HG03432 (cell line): ENCODE results near the gene DTHD1.

Experiments
- ATAC-seq: cut with Tn5 transposase; IDR thresholded peaks from one replicate; pipeline ENCODE4 v1.9.1; 2021; ENCODE audit warnings: mild to moderate bottlenecking, moderate library complexity; ENCODE audit not compliant: unreplicated experiment

Gene DTHD1

GRCh38 chr4:36269101-36269500 lies 12.3 kb upstream of the DTHD1 start:
- no peak for ATAC-seq

DNA sequence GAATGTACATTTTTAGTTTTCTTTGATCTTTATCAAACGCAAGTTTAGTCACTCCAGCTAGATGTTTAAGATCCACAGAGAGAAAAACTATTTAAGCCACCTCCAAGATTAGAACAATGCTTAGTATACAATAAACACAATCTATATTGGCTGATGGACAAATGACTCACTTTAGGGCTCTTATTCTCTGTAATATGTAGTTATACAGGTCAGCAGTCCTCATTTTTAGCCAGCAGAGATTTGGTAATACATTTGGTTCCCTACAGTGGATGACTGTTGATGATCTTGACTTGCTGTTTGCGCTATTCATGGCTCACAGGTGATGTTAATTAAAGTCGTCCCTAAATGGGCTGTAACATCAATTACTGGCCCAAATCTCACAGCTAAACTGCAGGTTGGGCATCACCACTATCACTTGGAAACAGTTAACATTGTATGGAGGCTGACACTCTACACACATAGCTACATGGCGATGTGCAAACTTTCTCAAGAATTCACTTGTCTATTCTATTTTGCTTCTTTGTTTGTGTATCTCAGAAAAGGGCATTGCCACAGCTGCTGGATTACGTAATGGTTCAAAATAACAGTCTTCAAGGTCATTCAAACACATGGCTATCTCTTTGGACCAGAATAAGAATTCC lies 11.8 kb upstream of the DTHD1 start:
- ATAC-seq: no peak

GRCh38 chr4:36273276-36273675 lies 8.1 kb upstream of the DTHD1 start:
- no peak for ATAC-seq

DNA sequence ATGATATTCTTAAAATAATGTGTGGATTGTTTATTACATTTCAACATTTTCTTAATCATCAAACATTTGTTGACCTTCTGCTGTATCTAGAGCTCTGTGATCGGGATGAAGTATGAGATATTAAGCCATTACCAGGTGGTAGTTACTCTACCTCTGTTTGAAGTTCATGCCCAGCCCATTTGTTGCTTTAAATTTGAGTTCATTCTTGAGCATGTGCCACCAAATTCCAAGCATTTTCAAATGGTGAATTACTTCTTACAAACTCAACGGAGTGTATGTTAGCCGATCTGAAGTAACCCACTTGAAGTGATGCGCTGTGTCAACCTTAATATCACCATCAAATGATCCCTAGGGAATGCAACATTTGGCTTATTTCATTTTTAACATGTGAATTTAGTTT lies 7.3 kb upstream of the DTHD1 start:
- no peak for ATAC-seq

- peak; percentile 54 for ATAC-seq
Measured at GRCh38 chr4:36277533-36277932, 3.9 kb upstream of the DTHD1 start.

DNA sequence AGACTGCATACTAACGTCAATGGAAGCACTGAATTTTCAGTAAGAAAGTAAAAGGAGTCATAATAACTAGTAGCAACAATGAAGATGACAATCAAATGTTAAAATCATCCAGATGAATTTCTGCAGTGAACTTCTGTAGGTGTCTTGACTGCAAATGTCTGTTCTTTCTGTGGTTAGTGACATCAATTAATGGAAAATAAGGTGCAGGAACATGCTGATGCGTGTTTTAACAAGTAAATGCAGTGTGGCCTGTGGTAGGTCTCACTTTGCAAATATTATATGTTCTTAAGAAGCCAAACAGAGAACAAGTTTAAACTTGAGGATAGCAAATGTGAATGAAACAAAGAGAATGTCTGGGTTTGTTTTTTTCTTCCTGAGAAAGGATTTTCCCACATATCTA lies 2.6 kb upstream of the DTHD1 start:
- no peak for ATAC-seq

DNA sequence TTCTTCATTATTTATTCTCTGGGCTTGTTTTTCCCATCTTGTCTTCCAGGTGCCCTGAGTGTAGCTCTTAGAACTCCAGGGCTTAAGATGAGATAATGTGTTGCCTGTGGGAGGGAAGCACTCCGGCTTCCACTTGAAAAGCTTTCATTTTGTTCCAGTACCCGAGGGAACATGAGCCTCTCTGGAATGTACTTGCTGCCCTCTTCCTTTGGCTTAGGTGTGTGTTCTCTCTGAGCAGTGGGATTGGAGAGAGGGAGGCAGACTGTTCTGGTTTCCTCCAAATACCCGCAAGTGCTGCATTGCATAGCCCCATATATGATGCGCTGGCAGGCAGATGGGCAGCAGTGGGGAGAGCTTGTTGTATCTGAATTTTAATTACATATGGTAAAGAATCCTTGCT lies 861 bp upstream of the DTHD1 start:
- no peak for ATAC-seq

DNA sequence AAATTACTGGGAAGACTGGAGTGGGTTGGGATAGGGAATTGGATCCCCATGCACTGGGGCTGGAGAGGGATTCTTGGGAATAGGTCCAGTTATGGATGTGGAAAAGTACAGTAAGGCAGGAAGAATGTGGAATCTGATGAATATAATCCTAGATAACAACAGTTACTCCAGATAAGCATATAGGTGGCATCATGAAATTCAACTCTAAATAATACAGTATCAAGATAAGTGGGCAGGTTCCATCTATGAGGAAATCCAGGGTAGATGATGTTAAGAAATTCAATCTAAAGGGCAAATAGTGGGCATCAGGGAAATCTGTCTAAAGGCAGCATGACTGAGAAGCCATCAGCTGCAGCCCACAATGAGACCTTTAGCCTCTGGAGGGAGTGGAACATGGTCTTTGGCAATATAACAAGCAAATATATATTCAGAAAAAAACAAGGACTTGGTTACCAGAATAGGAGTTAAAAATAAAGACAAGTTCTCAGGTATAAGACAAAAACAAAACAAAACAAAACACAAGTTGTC lies 1.2 kb downstream of the DTHD1 start:
- ATAC-seq: no peak

DNA sequence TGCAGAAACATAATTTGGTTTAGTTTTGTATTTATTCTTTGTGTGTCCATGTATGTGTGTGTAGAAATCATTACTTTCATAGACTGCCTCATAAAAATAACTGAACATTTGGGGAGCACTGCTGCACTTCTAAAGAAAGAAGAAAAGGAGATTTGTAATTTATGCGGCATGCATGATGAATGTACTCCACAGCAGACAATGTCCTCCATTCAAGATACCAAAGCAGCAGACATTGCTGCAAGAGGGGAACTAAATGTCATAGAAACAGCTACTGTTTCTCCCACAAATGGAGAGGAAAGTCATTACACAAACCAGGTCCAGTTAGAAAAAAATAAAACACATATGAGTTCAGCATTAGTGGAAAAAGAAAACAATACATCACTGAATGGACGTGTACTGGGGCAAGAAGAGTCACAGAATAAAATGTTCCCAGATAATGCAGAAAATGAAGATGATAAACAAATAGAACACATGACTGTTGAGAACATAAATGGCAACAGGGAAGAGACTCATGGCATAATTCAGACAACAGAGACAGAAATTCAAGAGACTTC lies 2.6 kb downstream of the DTHD1 start:
- no peak for ATAC-seq

GRCh38 chr4:36285784-36286480 lies 4.5 kb downstream of the DTHD1 start:
- peak; percentile 99 for ATAC-seq

DNA sequence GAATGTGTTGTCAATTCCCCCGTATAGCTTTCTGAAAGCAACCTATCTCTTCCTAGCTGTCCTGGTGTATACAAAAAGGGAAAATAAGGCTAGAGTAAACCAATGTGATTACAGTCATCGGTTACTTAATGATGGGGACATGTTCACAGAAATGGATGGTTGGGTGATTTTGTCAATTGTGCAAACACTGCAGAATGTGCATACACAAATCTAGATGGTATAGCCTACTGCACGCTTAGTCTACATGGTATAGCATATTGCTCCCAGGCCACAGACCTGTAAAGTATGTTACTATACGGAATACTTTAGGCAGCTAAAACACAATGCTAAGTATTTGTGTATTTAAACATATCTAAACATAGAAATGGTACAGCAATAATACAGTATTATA lies 5.1 kb downstream of the DTHD1 start:
- ATAC-seq: no peak

DNA sequence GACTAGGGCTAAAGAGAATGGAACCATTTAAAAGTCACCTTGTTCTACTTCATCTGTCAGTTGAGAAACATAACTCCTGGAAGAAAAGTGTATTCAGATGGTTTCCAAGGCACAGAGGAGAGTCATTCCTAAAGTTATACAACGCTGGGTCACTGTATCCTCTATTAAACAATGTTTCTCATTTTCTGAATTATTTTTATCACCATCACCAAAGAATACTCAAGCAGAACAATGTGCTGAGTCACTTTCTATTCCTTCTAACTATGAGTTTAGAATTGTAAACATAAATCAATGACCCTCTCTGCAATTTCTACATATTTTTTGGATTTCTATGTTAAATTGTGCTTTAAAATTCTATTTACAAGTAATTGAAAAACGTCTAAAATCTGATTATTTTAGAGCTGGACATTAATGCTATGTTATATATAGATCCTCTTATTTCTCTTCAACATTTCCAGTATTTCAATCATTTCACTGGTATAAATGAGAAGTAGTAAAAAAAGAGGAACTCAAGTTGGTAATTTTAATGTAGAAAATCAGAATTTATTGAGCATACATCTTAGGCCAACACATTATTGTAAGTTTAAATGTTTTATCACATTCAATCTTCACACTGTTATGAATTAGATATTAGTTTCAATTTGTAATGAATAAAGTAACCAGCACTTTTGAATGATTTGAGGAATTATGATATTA lies 7.5 kb downstream of the DTHD1 start:
- no peak for ATAC-seq

DNA sequence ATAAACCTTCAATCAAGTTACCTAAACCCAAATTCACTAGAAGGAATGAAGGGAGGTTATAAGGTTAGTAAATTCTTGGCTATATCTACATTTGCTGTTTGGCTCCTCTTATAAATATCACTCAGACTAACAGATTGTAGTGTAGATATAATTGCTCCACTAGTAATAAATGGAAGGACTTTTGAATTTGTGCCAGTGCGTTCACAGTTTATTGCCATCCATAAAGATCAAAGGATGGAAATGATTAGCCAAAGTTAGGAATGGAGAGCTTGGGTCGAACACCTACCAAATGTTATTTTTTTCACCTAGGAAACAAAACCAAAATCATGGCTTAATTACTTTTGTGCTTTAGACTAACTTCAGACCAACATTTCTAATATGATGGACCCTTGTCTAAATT lies 9.2 kb downstream of the DTHD1 start:
- ATAC-seq: no peak

DNA sequence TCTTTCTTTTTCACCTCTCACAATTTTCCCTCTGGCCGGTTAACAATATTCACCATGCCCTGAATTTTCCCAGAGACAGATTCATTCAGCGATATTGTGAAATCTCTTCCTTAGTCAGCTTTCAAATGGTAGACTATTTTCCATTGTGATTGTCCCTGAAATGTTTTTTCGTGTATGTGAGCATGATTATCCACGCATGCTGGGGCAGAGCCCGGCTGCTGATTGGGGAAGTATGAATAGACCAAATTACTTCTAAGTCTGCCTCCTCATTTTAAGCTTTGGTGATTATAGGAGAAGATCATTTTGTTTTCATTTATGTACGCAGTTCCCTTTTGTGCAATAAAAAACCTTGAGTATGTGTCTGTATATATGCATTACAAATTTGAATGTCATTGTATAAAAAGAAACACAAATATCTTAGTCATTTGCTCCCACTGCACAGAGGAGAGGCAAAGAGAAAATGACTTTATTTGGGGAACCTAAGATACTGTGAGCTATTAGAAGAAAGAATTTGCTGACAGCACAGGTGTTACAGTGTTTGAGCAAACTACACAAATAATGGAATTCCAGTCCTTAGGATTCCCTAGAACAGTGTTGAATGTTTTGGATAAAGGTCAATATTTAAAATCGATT lies 11.3 kb downstream of the DTHD1 start:
- ATAC-seq: no peak

GRCh38 chr4:36301127-36301526 lies 19.7 kb downstream of the DTHD1 start:
- ATAC-seq: no peak

GRCh38 chr4:36303426-36304137 lies 22.2 kb downstream of the DTHD1 start:
- peak; percentile 89 for ATAC-seq

- peak; percentile 53 for ATAC-seq
Measured at GRCh38 chr4:36304138-36304681, 22.8 kb downstream of the DTHD1 start.

DNA sequence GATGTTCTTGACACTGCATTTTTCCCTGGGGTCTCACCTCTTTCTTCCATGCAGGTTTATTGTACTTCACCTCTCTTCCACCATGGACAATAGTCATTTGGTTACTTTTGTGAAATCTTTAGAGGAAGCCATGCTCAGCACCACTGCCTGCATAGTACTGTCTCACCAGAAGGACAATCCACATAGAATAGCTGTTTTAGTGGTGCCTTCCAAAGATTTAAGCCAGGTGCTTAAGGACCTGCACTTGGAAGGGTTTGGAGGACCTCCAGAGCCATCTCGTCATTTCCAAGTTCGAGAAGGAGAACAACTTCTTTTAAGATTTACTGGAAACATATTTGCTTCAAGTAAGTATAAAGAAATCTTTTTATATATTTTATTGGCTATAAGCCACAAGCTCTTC lies 26.7 kb downstream of the DTHD1 start:
- ATAC-seq: no peak

- ATAC-seq: no peak
Measured at GRCh38 chr4:36310216-36310615, 28.8 kb downstream of the DTHD1 start.

- peak; percentile 86 for ATAC-seq
Measured at GRCh38 chr4:36310793-36311192, 29.4 kb downstream of the DTHD1 start.
